Esophagus squamous epithelium (tissue), 4 donors: Measurements from ENCODE around the gene CHFR.

Experiments used
- POLR2A ChIP-seq, 4 donors: fragments of 450-650 bp; IDR thresholded peaks; one replicate each; pipeline ENCODE4 v1.6.1; 2017; ENCODE audit warnings: antibody characterized with exemption in 4 of 4, mild to moderate bottlenecking in 4 of 4, moderate library complexity in 3 of 4
- TF ChIP-seq, protein P1 (sequence below), 6 experiments: fragments of 450-650 bp in 4 of 6; fragments of 200-600 bp in 2 of 6; sonication (generic) in 2 of 6; IDR thresholded peaks; one replicate each; pipeline ENCODE4 v1.5.1; 2016 to 2019; ENCODE audit warnings: antibody characterized with exemption in 6 of 6, mild to moderate bottlenecking in 4 of 6, moderate library complexity in 4 of 6

DNA sequence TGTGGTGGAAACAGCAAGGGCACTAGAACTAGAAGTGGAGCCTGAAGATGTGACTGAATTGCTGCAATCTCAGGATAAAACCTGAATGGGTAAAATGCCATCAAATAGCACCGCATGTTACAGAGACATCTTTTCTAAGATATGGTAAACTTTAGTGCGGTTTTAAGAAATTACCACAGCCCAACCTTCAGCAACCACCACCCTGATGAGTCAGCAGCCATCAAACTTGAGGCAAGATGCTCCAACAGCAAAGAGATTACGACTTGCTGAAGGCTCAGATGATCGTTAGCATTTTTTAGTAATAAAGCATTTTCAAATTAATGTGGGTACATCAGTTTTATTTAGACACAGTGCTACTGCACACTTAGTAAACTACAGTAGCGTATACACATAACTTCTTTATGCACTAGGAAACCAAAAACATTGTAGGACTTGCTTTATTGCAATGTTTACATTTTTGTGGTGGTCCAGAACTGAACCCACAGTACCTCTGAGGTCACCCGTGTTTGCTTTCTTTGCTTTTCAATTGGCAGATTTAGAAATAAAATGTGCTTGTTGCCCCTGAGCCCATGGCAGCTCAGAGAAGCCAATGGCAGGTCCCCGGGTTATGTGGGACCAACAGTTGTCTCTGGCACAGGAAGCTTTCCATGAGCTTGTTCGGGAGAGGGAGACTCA lies 74.6 kb downstream of the CHFR start:
- no peak for TF ChIP-seq POLR2A (IDR thresholded peaks at IDR 0.05)
- TF ChIP-seq, protein P1, sequence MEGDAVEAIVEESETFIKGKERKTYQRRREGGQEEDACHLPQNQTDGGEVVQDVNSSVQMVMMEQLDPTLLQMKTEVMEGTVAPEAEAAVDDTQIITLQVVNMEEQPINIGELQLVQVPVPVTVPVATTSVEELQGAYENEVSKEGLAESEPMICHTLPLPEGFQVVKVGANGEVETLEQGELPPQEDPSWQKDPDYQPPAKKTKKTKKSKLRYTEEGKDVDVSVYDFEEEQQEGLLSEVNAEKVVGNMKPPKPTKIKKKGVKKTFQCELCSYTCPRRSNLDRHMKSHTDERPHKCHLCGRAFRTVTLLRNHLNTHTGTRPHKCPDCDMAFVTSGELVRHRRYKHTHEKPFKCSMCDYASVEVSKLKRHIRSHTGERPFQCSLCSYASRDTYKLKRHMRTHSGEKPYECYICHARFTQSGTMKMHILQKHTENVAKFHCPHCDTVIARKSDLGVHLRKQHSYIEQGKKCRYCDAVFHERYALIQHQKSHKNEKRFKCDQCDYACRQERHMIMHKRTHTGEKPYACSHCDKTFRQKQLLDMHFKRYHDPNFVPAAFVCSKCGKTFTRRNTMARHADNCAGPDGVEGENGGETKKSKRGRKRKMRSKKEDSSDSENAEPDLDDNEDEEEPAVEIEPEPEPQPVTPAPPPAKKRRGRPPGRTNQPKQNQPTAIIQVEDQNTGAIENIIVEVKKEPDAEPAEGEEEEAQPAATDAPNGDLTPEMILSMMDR (IDR thresholded peaks at IDR 0.05): no peak
